Measurements from ENCODE around the gene SENP7.

- no peak for TF ChIP-seq TAF1 (IDR thresholded peaks at IDR 0.05; ENCODE audit: low read depth, low read length)
- no peak for TF ChIP-seq POLR2A (IDR thresholded peaks at IDR 0.05; ENCODE audit: low read depth, low read length)
Measured at GRCh38 chr3:101458387-101458786, 54.6 kb downstream of the SENP7 start.
